Epidermal melanocyte (primary cell): ENCODE data around the gene MSRB1.

Experiments
- DNase-seq: peaks from one replicate; pipeline ENCODE4 v3.0.0; 2011; ENCODE audit warnings: low spot score; ENCODE audit not compliant: insufficient read length

MSRB1 gene

GRCh38 chr16:1979271-1980029 lies 36.5 kb upstream of the MSRB1 start:
- no peak for DNase-seq

GRCh38 chr16:1978476-1979120 lies 35.6 kb upstream of the MSRB1 start:
- no peak for DNase-seq

GRCh38 chr16:1977875-1978268 lies 34.9 kb upstream of the MSRB1 start:
- no peak for DNase-seq

GRCh38 chr16:1976951-1977874 lies 34.2 kb upstream of the MSRB1 start:
- DNase-seq: no peak

GRCh38 chr16:1976216-1976520 lies 33.2 kb upstream of the MSRB1 start:
- DNase-seq: peak; percentile 4

GRCh38 chr16:1975432-1976215 lies 32.6 kb upstream of the MSRB1 start:
- DNase-seq: no peak

GRCh38 chr16:1974157-1975070 lies 31.4 kb upstream of the MSRB1 start:
- DNase-seq: peak; percentile 18

GRCh38 chr16:1973461-1974156 lies 30.6 kb upstream of the MSRB1 start:
- DNase-seq: peak; percentile 10

GRCh38 chr16:1972490-1972877 lies 29.5 kb upstream of the MSRB1 start:
- no peak for DNase-seq

GRCh38 chr16:1971796-1972489 lies 28.9 kb upstream of the MSRB1 start, which contains the start of gene TBL3:
Gene TBL3 (plus strand): TSS chr16:1972053. CDS start chr16:1972165, 112 bp downstream.
- DNase-seq: peak; percentile 100

- DNase-seq: no peak
Observed at GRCh38 chr16:1968146-1968953, 25.4 kb upstream of the MSRB1 start.

- no peak for DNase-seq
Observed at GRCh38 chr16:1966460-1966859, 23.5 kb upstream of the MSRB1 start, which contains the start of gene RNF151. Gene RNF151 (plus strand): TSS chr16:1966856. CDS start chr16:1966882, 26 bp downstream.

GRCh38 chr16:1965396-1966001 lies 22.5 kb upstream of the MSRB1 start:
- DNase-seq: peak; percentile 14

- DNase-seq: peak; percentile 100
Observed at GRCh38 chr16:1964506-1965395, 21.8 kb upstream of the MSRB1 start, which contains the start of gene RPS2. Gene RPS2 (minus strand): TSS chr16:1964826. CDS start chr16:1964625, 201 bp downstream.

GRCh38 chr16:1963806-1964505 lies 21.0 kb upstream of the MSRB1 start:
- DNase-seq: no peak
